Astrocyte of the hippocampus (primary cell): ENCODE measurements around the gene FXYD5.
"Not testable (repeated sequence)": the region's sequence is repeated elsewhere in the genome, so short reads cannot be mapped to it uniquely, and the experiment has no call there.

ENCODE experiments used
- DNase-seq: peaks from one replicate; pipeline ENCODE4 v3.0.0; 2011; ENCODE audit warnings: low read depth, low spot score

The FXYD5 gene

GRCh38 chr19:35177377-35178274 is 23.1 kb downstream of the FXYD5 start:
- no peak for DNase-seq

- DNase-seq = no peak
Measured at GRCh38 chr19:35178701-35179100, 24.2 kb downstream of the FXYD5 start.

DNA sequence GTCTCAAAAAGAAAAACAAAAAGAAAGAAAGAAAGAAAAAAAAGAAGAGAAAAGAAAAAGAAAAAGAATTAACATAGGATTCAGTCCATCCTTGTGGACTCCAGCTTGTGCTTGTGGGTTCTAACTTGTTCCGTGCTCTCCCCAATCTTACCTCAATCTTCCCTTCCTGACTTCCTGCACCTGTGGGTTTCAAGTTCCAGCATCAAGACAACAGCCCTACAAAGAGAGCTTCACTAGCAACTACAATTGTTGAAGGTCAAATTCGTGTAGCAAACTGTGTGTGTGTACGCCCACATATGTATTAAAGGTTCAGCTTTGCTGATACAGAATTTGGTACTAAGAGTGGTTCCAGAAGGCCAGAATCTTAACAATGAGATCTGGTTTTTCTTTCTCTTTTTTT is 25.3 kb downstream of the FXYD5 start:
- no peak for DNase-seq

- DNase-seq = no peak
Measured at GRCh38 chr19:35181387-35181786, 26.9 kb downstream of the FXYD5 start.

DNA sequence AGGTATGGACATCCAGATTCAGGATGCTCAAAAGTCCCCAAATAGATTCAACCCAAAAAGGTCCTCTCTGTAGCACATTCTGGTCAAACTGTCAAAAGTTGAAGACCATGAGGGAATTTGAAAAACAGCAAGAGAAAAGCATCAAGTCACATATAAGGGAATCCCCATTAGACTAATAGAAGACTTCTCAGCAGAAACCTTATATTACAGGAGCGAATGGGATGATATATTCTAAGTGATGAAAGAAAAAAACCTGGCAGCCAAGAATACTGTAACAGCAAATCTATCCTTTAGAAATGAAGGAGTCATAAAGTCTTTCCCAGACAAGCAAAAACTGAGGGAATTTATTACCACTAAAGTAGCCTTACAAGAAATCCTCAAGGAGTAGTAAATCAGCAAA is 29.7 kb downstream of the FXYD5 start:
- no peak for DNase-seq

- DNase-seq = no peak
Measured at GRCh38 chr19:35184884-35185283, 30.3 kb downstream of the FXYD5 start.

DNA sequence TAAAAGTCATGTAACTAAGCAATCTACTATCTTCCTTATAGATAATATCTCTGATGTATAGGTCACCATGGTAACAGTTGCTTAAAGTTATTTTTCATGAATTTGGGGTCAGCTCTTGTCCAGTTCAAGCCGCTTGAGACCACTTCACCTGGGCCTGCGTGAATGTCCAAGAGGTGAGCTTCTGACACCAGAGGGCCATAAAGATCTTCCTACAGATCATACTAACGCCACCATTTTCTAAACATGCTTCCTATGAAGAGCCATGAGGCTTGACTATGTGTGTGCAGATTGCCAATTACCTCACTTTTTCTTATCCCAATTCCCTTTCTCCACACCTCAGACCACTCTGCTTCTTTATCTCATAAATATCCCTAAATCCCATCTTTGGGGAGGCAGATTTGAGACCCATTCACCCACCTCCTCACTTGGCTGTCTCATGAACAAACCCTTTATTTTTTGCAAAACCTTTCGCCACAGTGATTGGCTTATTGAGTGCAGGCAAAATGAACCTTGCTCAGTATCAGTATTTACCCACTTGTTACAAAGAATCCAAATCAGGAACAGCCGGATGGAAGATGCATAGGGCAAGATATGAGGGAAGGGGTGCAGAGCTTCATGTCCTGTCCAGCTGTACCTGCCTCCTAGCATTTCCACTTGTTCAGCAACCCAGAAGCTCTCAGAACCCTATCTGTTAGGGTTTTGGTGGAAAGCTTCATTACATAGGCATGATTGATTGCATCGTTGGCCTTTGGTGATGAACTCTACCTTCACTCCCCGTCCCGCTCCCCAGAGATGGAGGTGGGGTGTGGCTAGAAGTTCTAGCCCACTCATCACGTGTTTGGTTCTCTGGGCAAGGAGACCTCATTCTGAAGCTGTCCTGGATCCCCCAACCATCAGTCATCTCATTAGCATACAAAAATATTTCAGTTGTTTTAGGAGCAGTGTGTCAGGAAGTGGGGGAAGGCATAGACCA is 39.8 kb downstream of the FXYD5 start:
- DNase-seq = no peak

GRCh38 chr19:35195830-35196229 is 41.3 kb downstream of the FXYD5 start:
- no peak for DNase-seq

DNA sequence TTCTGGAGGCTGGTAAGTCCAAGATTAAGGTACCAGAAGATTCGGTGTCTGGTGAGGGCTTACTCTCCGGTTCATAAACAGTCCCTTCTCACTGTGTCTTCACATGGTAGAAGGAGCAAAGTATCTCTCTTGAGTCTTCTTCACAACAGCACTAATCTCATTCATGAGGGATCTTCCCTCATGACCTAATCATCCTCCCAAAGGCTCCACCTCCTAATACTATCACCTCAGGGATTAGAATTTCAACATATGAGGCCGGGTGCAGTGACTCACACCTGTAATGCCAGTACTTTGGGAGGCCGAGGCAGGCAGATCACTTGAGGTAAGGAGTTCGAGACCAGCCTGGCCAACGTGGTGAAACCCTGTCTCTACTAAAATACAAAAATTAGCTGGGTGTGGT is 42.3 kb downstream of the FXYD5 start:
- not testable (repeated sequence) for DNase-seq

DNA sequence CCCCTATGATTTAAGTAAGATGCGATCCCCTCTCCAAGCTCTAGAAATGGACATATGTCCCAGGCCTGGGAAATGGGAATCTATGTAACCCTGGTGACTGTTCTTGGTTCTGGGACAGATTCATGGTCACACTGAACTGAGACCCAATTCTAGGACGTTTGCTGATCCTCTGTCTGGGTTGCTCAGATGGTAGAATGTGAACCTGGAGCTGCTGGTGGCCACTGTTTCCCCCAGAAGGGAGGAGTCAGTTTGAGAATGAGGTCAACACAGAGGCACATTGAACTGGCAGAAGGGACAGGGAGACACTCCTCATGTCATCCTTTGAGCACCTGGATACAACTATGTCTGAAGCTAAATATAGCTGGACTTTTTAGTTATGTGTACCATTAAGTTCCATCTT is 44.9 kb downstream of the FXYD5 start:
- DNase-seq = no peak

DNA sequence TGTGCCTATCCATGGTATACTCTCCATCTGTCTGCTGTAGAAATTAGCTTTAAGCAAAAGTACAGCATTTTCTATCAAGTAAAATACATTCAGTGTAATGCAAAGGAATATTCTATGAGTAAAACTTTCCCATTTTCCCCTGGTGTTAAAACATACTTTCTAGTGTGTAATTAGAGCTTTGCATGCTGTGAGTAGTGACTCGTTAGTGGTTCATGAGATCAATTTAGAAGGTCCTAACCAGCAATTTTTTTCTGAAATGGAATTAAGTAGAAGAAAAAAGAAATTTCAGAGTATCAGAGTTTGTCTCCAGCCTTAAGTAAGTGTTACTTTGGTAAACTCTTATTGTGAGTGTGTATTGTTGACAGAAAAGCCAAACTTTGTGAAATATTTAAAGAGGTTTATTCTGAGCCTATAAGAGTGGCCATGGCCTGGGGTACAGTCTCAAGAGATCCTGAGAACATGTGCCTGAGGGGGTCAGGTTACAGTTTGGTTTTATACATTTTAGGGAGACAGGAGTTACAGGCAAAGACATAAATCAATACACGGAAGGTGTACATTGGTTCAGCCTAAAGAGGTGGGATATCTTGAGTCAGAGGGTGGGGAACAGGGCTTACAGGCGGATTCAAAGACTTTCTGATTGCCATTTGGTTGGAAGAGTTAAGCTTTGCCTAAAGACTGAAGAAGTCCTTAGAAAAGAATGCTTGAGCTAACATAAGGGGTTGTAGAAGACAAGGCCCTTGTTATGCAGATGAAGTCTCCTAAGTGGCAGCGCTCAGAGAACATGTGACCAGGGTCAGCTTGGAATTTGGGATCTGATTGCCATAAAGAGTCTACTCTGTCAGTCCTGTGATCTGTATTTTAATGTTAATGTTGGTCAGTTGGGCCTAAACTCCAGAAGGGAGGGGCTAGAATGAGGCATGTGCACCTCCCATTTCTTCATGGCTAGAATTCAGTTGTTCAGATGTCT is 48.5 kb downstream of the FXYD5 start:
- no peak for DNase-seq

GRCh38 chr19:35204799-35205732 is 50.5 kb downstream of the FXYD5 start:
- no peak for DNase-seq

- no peak for DNase-seq
Measured at GRCh38 chr19:35205733-35206323, 51.3 kb downstream of the FXYD5 start.

- DNase-seq = no peak
Measured at GRCh38 chr19:35206379-35206778, 51.8 kb downstream of the FXYD5 start.

- DNase-seq = no peak
Measured at GRCh38 chr19:35206855-35207254, 52.3 kb downstream of the FXYD5 start.

- DNase-seq = no peak
Measured at GRCh38 chr19:35207391-35207871, 52.9 kb downstream of the FXYD5 start.

DNA sequence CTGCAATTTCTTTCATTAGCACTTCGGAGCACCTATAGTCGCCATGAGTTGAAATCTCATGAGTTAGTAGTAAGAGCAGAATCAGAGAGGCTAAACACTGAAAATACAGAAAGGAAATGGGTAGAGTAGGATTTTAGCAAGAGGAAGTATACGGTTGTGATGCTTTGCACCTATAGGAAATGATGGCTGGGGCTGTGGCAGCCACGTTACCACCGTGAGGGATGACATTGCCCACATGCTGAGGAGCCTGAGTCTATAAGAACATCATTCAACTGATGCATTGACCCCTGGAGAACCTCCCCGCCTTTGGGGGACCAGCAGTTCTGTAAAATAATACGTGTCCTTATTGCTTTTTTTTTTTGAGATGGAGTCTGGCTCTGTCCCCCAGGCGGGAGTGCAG is 53.6 kb downstream of the FXYD5 start:
- no peak for DNase-seq

- DNase-seq = no peak
Measured at GRCh38 chr19:35209646-35210045, 55.1 kb downstream of the FXYD5 start.

GRCh38 chr19:35211545-35212230 is 57.2 kb downstream of the FXYD5 start:
- DNase-seq = no peak
